A673 (cell line): ENCODE results near the gene LMAN2.

Experiments used
- EZH2 ChIP-seq: fragments of 200-600 bp; sonication (generic); IDR thresholded peaks from 2 replicates; pipeline ENCODE4 v1.6.1; 2017; ENCODE audit warnings: borderline replicate concordance, low read depth, mild to moderate bottlenecking, mixed read lengths, antibody characterized with exemption, low read length; ENCODE audit not compliant: poor library complexity, severe bottlenecking
- TF ChIP-seq, protein P1 (sequence below): fragments of 300-800, 200-600 bp; sonication (generic); conservative IDR thresholded peaks from 2 replicates; pipeline ENCODE4 v1.5.1; 2017; ENCODE audit warnings: low read depth, mild to moderate bottlenecking, antibody characterized with exemption, low read length, moderate library complexity, mixed read lengths

GRCh38 chr5:177288191-177288590 lies 63.3 kb downstream of the LMAN2 start:
- TF ChIP-seq, protein P1, sequence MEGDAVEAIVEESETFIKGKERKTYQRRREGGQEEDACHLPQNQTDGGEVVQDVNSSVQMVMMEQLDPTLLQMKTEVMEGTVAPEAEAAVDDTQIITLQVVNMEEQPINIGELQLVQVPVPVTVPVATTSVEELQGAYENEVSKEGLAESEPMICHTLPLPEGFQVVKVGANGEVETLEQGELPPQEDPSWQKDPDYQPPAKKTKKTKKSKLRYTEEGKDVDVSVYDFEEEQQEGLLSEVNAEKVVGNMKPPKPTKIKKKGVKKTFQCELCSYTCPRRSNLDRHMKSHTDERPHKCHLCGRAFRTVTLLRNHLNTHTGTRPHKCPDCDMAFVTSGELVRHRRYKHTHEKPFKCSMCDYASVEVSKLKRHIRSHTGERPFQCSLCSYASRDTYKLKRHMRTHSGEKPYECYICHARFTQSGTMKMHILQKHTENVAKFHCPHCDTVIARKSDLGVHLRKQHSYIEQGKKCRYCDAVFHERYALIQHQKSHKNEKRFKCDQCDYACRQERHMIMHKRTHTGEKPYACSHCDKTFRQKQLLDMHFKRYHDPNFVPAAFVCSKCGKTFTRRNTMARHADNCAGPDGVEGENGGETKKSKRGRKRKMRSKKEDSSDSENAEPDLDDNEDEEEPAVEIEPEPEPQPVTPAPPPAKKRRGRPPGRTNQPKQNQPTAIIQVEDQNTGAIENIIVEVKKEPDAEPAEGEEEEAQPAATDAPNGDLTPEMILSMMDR, result no peak
- no peak for TF ChIP-seq EZH2
